LNCAP (cell line): Measurements from ENCODE around the gene ZNF467.

ENCODE experiments used
- CTCF ChIP-seq: fragments of 450-650 bp; IDR thresholded peaks from 2 replicates; pipeline ENCODE4 v1.5.1; 2017; ENCODE audit warnings: mild to moderate bottlenecking

ZNF467 gene

GRCh38 chr7:149714910-149715471 is 58.4 kb downstream of the ZNF467 start:
- TF ChIP-seq CTCF = no peak
